HepG2 (cell line): ENCODE data around the gene RAC3. TPM values are rescaled to one million over a fixed set of nuclear protein-coding genes. Genes with fewer than 3 reads are reported as not detected.

Source experiments
- AGO2 ChIP-seq: fragments of 200-400 bp; formaldehyde crosslinking; optimal IDR thresholded peaks from 2 replicates; pipeline ENCODE3; 2017; ENCODE audit warnings: mild to moderate bottlenecking, low read depth, low read length, moderate library complexity
- ATF7 ChIP-seq, 2 experiments: fragments of 450-650 bp in 1 of 2; sonication (generic) in 1 of 2; formaldehyde crosslinking in 1 of 2; IDR thresholded peaks; 2 replicates each; pipeline versions ENCODE4 v1.4.0 to v1.6.1; 2016 to 2020; ENCODE audit warnings: antibody characterized with exemption in 1 of 2, mild to moderate bottlenecking in 1 of 2, missing genetic modification reagents in 1 of 2
- BCLAF1 ChIP-seq: fragments of 450-650 bp; IDR thresholded peaks from 2 replicates; pipeline ENCODE4 v1.6.1; 2017; ENCODE audit warnings: mild to moderate bottlenecking
- GATAD2A ChIP-seq: IDR thresholded peaks from 2 replicates; pipeline ENCODE4 v1.6.1; 2016
- HIC2 ChIP-seq: sonication (generic); formaldehyde crosslinking; IDR thresholded peaks from 2 replicates; pipeline ENCODE4 v1.9.0; 2022; ENCODE audit warnings: low read depth, missing genetic modification reagents
- MEF2D ChIP-seq: sonication (generic); formaldehyde crosslinking; IDR thresholded peaks from 2 replicates; pipeline ENCODE4 v1.5.1; 2020; ENCODE audit warnings: mild to moderate bottlenecking, missing genetic modification reagents
- MLXIP ChIP-seq: sonication (generic); formaldehyde crosslinking; IDR thresholded peaks from 2 replicates; pipeline ENCODE4 v1.9.0; 2021; ENCODE audit warnings: missing genetic modification reagents, borderline replicate concordance
- POLR2AphosphoS2 ChIP-seq: IDR thresholded peaks from 2 replicates; pipeline ENCODE4 v1.6.1; 2011; ENCODE audit warnings: low read depth, low read length, improper control_type of control experiment
- SAP130 ChIP-seq: IDR thresholded peaks from 2 replicates; pipeline ENCODE4 v1.6.1; 2016; ENCODE audit warnings: low read depth
- SP5 ChIP-seq: IDR thresholded peaks from 2 replicates; pipeline ENCODE4 v1.6.1; 2016; ENCODE audit warnings: low read depth, borderline replicate concordance
- TMF1 ChIP-seq: sonication (generic); formaldehyde crosslinking; IDR thresholded peaks from 2 replicates; pipeline ENCODE4 v1.8.1; 2022; ENCODE audit warnings: low read depth, missing genetic modification reagents
- ZNF292 ChIP-seq: sonication (generic); formaldehyde crosslinking; IDR thresholded peaks from 2 replicates; pipeline ENCODE4 v1.8.1; 2022; ENCODE audit warnings: mild to moderate bottlenecking, low read depth, missing genetic modification reagents, borderline replicate concordance
- ZNF512 ChIP-seq: sonication (generic); formaldehyde crosslinking; IDR thresholded peaks from 2 replicates; pipeline ENCODE4 v1.4.0; 2020; ENCODE audit warnings: mild to moderate bottlenecking, missing genetic modification reagents
- ZNF766 ChIP-seq: sonication (generic); formaldehyde crosslinking; IDR thresholded peaks from 2 replicates; pipeline ENCODE4 v1.5.0; 2020; ENCODE audit warnings: missing genetic modification reagents, borderline replicate concordance
- polyA plus RNA-seq, 8 experiments: library from polyadenylated mRNA; depleted of rRNA in 3 of 8; stranded (reverse) in 7 of 8; unstranded in 1 of 8; fragments of >200 nt; fragmentation: Illumina TruSeq in 4 of 8; extraction: Trizol in 4 of 8; gene quantifications; 2 replicates each; pipeline versions ENCODE4 v1.2.1 to v1.2.3, GENCODE V29; 2011 to 2016; ENCODE audit warnings: low read depth in 4 of 8, missing spikeins in 1 of 8, mixed read lengths in 1 of 8; ENCODE audit not compliant: insufficient read depth in 1 of 8
- total RNA-seq, 5 experiments: library from RNA; depleted of rRNA; stranded (reverse); fragments of >200 nt; fragmentation: Illumina TruSeq; extraction: Trizol; gene quantifications; 2 replicates each; pipeline ENCODE4 v1.2.3, GENCODE V29; 2016; ENCODE audit warnings: low read depth in 1 of 5
- TF ChIP-seq, protein P1 (sequence below): sonication (generic); IDR thresholded peaks from 2 replicates; pipeline ENCODE4 v1.6.1; 2016; ENCODE audit warnings: low read depth, borderline replicate concordance
- TF ChIP-seq, protein P2 (sequence below): sonication (generic); formaldehyde crosslinking; IDR thresholded peaks from 2 replicates; pipeline ENCODE4 v1.4.0; 2020; ENCODE audit warnings: missing genetic modification reagents
- TF ChIP-seq, protein P3 (sequence below): sonication (generic); formaldehyde crosslinking; IDR thresholded peaks from 2 replicates; pipeline ENCODE4 v1.8.0; 2022; ENCODE audit warnings: missing genetic modification reagents, low read depth, mild to moderate bottlenecking, borderline replicate concordance

RAC3 gene
- total and polyA plus RNA-seq, 2 of the 13 experiments (the other 11 are each of a cell fraction or from before 2014, with no cell fraction given), result 10.5 to 21.3 TPM

DNA sequence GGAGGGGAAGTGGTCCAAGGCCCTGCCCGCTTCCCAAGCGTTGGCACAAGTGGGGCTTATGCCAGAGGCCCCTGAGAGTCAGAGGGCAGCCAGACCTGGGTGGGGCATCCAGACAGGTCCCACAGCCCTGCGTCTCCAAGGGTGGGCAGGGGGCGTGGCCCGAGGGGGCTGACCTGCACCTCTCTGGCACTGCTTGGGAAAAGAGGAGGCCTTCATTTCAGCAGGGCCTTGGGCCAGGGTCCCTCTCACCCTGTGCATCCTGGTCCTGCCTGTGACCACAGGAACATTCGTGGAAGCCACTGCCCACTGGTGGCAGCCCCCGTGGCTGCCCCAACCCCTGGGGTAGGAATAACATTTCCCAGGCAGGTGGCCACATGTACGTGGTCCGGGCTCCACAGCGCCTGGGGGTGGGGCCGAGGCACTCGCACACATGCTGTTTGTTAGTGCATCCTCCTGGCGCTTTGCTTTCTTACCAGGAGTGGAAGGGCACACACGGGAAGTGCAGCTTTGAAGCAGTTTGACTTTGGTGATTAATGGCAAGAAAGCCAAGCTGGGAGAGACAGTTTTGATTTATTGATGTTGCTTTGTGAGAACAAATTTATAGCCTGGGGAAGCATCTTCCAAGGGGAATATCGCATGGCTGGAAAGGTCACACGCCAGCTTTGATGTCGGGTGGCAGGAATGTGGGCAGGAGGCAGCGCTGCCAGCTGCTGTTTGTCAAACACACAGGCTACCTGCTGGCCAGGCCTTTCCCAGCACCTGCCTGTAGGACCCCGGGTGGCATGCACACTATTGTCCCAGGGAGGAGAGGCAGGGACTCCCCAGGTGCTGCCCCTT is 13.1 kb upstream of the RAC3 start (continued):
- TF ChIP-seq, protein P1, sequence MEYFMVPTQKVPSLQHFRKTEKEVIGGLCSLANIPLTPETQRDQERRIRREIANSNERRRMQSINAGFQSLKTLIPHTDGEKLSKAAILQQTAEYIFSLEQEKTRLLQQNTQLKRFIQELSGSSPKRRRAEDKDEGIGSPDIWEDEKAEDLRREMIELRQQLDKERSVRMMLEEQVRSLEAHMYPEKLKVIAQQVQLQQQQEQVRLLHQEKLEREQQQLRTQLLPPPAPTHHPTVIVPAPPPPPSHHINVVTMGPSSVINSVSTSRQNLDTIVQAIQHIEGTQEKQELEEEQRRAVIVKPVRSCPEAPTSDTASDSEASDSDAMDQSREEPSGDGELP, result no peak
- TF ChIP-seq ATF7 (IDR thresholded peaks at IDR 0.05), result no peak
- no peak for TF ChIP-seq ATF7 (CRISPR knock-in tag; IDR thresholded peaks at IDR 0.05)
- 0 out of 2 replicates have a peak, but pooled peaks have one; percentile 10 for TF ChIP-seq SAP130 (CRISPR knock-in tag)
- no peak for TF ChIP-seq BCLAF1
- TF ChIP-seq MLXIP (CRISPR knock-in tag), result no peak
- no peak; the same call in 1 of the 2 replicates for TF ChIP-seq TMF1 (CRISPR knock-in tag)
- no peak for TF ChIP-seq ZNF766
- no peak for TF ChIP-seq SP5 (CRISPR knock-in tag)
- no peak for TF ChIP-seq MEF2D (CRISPR knock-in tag)
- TF ChIP-seq GATAD2A (CRISPR knock-in tag), result no peak
- peak; percentile 43; the same call in 1 of the 2 replicates for TF ChIP-seq HIC2 (CRISPR knock-in tag)
- no peak for TF ChIP-seq ZNF512 (CRISPR knock-in tag)
- TF ChIP-seq POLR2AphosphoS2, result peak; percentile 74; the same call in 1 of the 2 replicates
- TF ChIP-seq, protein P2, sequence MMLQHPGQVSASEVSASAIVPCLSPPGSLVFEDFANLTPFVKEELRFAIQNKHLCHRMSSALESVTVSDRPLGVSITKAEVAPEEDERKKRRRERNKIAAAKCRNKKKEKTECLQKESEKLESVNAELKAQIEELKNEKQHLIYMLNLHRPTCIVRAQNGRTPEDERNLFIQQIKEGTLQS, result no peak
- no peak for TF ChIP-seq ZNF292 (CRISPR knock-in tag)
- peak; percentile 99 for TF ChIP-seq AGO2
- TF ChIP-seq, protein P3, sequence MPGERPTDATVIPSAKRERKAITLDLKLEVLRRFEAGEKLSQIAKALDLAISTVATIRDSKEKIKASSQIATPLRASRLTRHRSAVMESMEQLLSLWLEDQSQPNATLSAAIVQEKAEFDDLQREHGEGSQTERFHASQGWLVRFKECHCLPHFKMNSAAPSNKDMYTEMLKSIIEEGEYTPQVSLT (CRISPR knock-in tag), result no peak
